SK-N-SH treated with all-trans-retinoic acid at 6 μM for 48 hours (cell line): ENCODE data around the gene CLEC4A.

ENCODE experiments used
- ATAC-seq: fragments of 200-7000 bp; cut with Tn5 transposase; 3 replicates; pipeline ENCODE4 v1.9.1; 2020; ENCODE audit warnings: mild to moderate bottlenecking, moderate library complexity
- ARNTL ChIP-seq: fragments of 450-650 bp; formaldehyde crosslinking; IDR thresholded peaks from 2 replicates; pipeline ENCODE4 v1.5.0; 2020; ENCODE audit warnings: low read depth, mild to moderate bottlenecking, moderate library complexity, borderline replicate concordance
- CSDC2 ChIP-seq: fragments of 250-450 bp; sonication (Bioruptor Pico); IDR thresholded peaks from 2 replicates; pipeline ENCODE4 v1.5.0; 2020; ENCODE audit warnings: mild to moderate bottlenecking, moderate library complexity
- ESRRG ChIP-seq: fragments of 250-450 bp; sonication (Bioruptor Pico); IDR thresholded peaks from 2 replicates; pipeline ENCODE4 v1.6.1; 2021; ENCODE audit warnings: mild to moderate bottlenecking
- GLIS3 ChIP-seq: fragments of 250-450 bp; sonication (Bioruptor Pico); IDR thresholded peaks from 2 replicates; pipeline ENCODE4 v1.5.0; 2020; ENCODE audit warnings: mild to moderate bottlenecking, moderate library complexity
- ISL1 ChIP-seq: fragments of 250-450 bp; sonication (Bioruptor Pico); IDR thresholded peaks from 2 replicates; pipeline ENCODE4 v2.1.2; 2022; ENCODE audit warnings: mild to moderate bottlenecking, moderate library complexity
- OSR1 ChIP-seq: fragments of 250-450 bp; sonication (Bioruptor Pico); IDR thresholded peaks from 2 replicates; pipeline ENCODE4 v1.8.0; 2022; ENCODE audit warnings: moderate library complexity, mild to moderate bottlenecking, inconsistent platforms
- PPARA ChIP-seq: fragments of 250-450 bp; sonication (Bioruptor Pico); IDR thresholded peaks from 2 replicates; pipeline ENCODE4 v1.5.0; 2020; ENCODE audit warnings: mild to moderate bottlenecking, borderline replicate concordance
- RARB ChIP-seq: fragments of 250-450 bp; sonication (Bioruptor Pico); IDR thresholded peaks from 2 replicates; pipeline ENCODE4 v1.8.0; 2021; ENCODE audit warnings: mild to moderate bottlenecking, moderate library complexity
- SNAI2 ChIP-seq: fragments of 250-450 bp; sonication (Bioruptor Pico); IDR thresholded peaks from 2 replicates; pipeline ENCODE4 v1.5.0; 2020; ENCODE audit warnings: mild to moderate bottlenecking, moderate library complexity
- TCF4 ChIP-seq: fragments of 250-450 bp; sonication (Bioruptor Pico); IDR thresholded peaks from 2 replicates; pipeline ENCODE4 v1.8.0; 2021; ENCODE audit warnings: mild to moderate bottlenecking, moderate library complexity, borderline replicate concordance
- TOX ChIP-seq: fragments of 250-450 bp; sonication (Bioruptor Pico); IDR thresholded peaks from 2 replicates; pipeline ENCODE4 v1.8.0; 2021; ENCODE audit warnings: mild to moderate bottlenecking, moderate library complexity, borderline replicate concordance
- ZC3H10 ChIP-seq: fragments of 250-450 bp; sonication (Bioruptor Pico); IDR thresholded peaks from 2 replicates; pipeline ENCODE4 v1.5.1; 2021; ENCODE audit warnings: mild to moderate bottlenecking, moderate library complexity
- ZFP3 ChIP-seq: fragments of 250-450 bp; sonication (Bioruptor Pico); IDR thresholded peaks from 2 replicates; pipeline ENCODE4 v1.5.0; 2020; ENCODE audit warnings: mild to moderate bottlenecking, moderate library complexity
- ZFP30 ChIP-seq: fragments of 450-650 bp; formaldehyde crosslinking; IDR thresholded peaks from 2 replicates; pipeline ENCODE4 v1.5.0; 2022; ENCODE audit warnings: mild to moderate bottlenecking, moderate library complexity
- ZNF565 ChIP-seq: fragments of 450-650 bp; formaldehyde crosslinking; conservative IDR thresholded peaks from 2 replicates; pipeline ENCODE4 v1.5.0; 2020; ENCODE audit warnings: low read depth, mild to moderate bottlenecking, moderate library complexity
- ZNF70 ChIP-seq: fragments of 450-650 bp; formaldehyde crosslinking; IDR thresholded peaks from 2 replicates; pipeline ENCODE4 v1.5.0; 2020; ENCODE audit warnings: mild to moderate bottlenecking, moderate library complexity
- TF ChIP-seq, protein P1 (sequence below): fragments of 250-450 bp; sonication (Bioruptor Pico); IDR thresholded peaks from 2 replicates; pipeline ENCODE4 v1.5.0; 2020; ENCODE audit warnings: mild to moderate bottlenecking, moderate library complexity
- TF ChIP-seq, protein P2 (sequence below): fragments of 250-450 bp; sonication (Bioruptor Pico); IDR thresholded peaks from 2 replicates; pipeline ENCODE4 v1.8.0; 2020; ENCODE audit warnings: mild to moderate bottlenecking, moderate library complexity, borderline replicate concordance
- TF ChIP-seq, protein P3 (sequence below): fragments of 250-450 bp; sonication (Bioruptor Pico); IDR thresholded peaks from 2 replicates; pipeline ENCODE4 v1.5.1; 2021; ENCODE audit warnings: mild to moderate bottlenecking, moderate library complexity
- TF ChIP-seq, protein P4 (sequence below): fragments of 250-450 bp; sonication (Bioruptor Pico); IDR thresholded peaks from 2 replicates; pipeline ENCODE4 v1.8.0; 2021; ENCODE audit warnings: low read depth, mild to moderate bottlenecking, moderate library complexity, borderline replicate concordance

CLEC4A gene

DNA sequence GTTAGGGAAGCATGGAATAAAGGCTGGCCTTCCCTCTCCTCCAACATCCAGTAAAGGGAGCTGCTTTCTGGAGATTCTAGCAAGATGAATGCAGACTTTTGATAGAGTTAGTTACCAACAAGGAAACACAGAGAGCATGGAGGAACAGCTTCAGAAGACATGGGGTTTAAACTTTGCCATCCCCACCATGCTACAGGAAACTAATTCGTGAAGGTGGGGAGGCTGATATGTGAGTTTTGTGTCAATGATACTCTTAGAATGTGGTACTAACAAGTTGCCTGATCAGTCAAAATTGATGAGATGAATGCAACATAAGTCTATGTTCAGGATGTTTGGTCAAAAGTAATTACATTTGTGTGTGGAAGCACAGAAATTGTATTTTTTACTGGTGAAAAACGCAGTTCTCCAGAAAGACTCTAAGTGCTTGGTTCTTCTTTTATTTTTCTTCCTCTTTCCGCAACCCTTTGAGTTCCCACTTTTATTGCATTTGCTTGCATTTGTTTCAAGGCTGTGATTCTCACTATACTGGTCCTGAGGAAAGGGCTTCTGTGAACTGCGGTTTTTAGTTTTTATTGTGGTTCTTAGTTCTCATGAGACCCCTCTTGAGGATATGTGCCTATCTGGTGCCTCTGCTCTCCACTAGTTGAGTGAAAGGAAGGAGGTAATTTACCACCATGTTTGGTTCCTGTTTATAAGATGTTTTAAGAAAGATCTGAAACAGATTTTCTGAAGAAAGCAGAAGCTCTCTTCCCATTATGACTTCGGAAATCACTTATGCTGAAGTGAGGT, at the start of gene CLEC4A:
CLEC4A (plus strand) TSS at position 494 of the 789 bp plus-strand sequence; CDS start at position 756, 262 bp downstream.
- TF ChIP-seq CSDC2 (CRISPR knock-in tag) (no peak), ZNF70 (CRISPR knock-in tag) (no peak), TCF4 (CRISPR knock-in tag) (no peak), GLIS3 (no peak), ZFP3 (CRISPR knock-in tag) (no peak), ZC3H10 (no peak), PPARA (no peak), ISL1 (CRISPR knock-in tag) (no peak), TOX (no peak), ARNTL (CRISPR knock-in tag) (no peak), ESRRG (CRISPR knock-in tag) (no peak)
- TF ChIP-seq, protein P1, sequence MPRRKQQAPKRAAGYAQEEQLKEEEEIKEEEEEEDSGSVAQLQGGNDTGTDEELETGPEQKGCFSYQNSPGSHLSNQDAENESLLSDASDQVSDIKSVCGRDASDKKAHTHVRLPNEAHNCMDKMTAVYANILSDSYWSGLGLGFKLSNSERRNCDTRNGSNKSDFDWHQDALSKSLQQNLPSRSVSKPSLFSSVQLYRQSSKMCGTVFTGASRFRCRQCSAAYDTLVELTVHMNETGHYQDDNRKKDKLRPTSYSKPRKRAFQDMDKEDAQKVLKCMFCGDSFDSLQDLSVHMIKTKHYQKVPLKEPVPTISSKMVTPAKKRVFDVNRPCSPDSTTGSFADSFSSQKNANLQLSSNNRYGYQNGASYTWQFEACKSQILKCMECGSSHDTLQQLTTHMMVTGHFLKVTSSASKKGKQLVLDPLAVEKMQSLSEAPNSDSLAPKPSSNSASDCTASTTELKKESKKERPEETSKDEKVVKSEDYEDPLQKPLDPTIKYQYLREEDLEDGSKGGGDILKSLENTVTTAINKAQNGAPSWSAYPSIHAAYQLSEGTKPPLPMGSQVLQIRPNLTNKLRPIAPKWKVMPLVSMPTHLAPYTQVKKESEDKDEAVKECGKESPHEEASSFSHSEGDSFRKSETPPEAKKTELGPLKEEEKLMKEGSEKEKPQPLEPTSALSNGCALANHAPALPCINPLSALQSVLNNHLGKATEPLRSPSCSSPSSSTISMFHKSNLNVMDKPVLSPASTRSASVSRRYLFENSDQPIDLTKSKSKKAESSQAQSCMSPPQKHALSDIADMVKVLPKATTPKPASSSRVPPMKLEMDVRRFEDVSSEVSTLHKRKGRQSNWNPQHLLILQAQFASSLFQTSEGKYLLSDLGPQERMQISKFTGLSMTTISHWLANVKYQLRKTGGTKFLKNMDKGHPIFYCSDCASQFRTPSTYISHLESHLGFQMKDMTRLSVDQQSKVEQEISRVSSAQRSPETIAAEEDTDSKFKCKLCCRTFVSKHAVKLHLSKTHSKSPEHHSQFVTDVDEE: no peak
- TF ChIP-seq, protein P2, sequence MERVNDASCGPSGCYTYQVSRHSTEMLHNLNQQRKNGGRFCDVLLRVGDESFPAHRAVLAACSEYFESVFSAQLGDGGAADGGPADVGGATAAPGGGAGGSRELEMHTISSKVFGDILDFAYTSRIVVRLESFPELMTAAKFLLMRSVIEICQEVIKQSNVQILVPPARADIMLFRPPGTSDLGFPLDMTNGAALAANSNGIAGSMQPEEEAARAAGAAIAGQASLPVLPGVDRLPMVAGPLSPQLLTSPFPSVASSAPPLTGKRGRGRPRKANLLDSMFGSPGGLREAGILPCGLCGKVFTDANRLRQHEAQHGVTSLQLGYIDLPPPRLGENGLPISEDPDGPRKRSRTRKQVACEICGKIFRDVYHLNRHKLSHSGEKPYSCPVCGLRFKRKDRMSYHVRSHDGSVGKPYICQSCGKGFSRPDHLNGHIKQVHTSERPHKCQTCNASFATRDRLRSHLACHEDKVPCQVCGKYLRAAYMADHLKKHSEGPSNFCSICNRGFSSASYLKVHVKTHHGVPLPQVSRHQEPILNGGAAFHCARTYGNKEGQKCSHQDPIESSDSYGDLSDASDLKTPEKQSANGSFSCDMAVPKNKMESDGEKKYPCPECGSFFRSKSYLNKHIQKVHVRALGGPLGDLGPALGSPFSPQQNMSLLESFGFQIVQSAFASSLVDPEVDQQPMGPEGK (CRISPR knock-in tag): no peak
- TF ChIP-seq, protein P3, sequence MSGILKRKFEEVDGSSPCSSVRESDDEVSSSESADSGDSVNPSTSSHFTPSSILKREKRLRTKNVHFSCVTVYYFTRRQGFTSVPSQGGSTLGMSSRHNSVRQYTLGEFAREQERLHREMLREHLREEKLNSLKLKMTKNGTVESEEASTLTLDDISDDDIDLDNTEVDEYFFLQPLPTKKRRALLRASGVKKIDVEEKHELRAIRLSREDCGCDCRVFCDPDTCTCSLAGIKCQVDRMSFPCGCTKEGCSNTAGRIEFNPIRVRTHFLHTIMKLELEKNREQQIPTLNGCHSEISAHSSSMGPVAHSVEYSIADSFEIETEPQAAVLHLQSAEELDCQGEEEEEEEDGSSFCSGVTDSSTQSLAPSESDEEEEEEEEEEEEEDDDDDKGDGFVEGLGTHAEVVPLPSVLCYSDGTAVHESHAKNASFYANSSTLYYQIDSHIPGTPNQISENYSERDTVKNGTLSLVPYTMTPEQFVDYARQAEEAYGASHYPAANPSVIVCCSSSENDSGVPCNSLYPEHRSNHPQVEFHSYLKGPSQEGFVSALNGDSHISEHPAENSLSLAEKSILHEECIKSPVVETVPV (CRISPR knock-in tag): no peak
- TF ChIP-seq, protein P4, sequence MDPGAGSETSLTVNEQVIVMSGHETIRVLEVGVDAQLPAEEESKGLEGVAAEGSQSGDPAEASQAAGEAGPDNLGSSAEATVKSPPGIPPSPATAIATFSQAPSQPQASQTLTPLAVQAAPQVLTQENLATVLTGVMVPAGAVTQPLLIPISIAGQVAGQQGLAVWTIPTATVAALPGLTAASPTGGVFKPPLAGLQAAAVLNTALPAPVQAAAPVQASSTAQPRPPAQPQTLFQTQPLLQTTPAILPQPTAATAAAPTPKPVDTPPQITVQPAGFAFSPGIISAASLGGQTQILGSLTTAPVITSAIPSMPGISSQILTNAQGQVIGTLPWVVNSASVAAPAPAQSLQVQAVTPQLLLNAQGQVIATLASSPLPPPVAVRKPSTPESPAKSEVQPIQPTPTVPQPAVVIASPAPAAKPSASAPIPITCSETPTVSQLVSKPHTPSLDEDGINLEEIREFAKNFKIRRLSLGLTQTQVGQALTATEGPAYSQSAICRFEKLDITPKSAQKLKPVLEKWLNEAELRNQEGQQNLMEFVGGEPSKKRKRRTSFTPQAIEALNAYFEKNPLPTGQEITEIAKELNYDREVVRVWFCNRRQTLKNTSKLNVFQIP: no peak
- no peak for ATAC-seq

DNA sequence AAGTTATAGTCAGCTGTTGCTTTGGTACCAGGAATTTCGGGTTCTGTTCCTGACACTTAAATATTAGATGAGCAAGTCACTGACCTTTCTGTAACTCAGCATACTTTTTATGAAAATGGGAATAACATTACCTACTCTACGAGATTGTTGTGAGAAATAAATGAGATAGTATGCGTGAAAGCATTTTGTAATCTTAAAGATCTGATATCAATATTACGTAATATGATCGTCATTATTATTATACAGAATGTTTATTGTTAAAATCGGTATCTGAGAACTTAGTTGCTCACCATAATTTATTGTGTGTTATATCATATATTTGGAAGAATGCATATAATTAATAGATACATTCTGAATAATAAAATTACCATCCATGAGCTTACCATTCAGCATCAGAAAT, 47.5 kb upstream of the CLEC4A start:
- no peak for TF ChIP-seq ZNF70 (CRISPR knock-in tag)
- TF ChIP-seq ZFP30 (CRISPR knock-in tag): no peak
- no peak for TF ChIP-seq CSDC2 (CRISPR knock-in tag)
- no peak for TF ChIP-seq SNAI2
- TF ChIP-seq, protein P1: no peak
- TF ChIP-seq ZNF565 (CRISPR knock-in tag): no peak
- no peak for TF ChIP-seq ZFP3 (CRISPR knock-in tag)
- TF ChIP-seq PPARA: no peak
- no peak for TF ChIP-seq ESRRG (CRISPR knock-in tag)
- TF ChIP-seq GLIS3: no peak
- no peak for TF ChIP-seq ARNTL (CRISPR knock-in tag)
- no peak for TF ChIP-seq TCF4 (CRISPR knock-in tag)
- TF ChIP-seq, protein P4: no peak
- no peak for TF ChIP-seq RARB (CRISPR knock-in tag)
- no peak for TF ChIP-seq ISL1 (CRISPR knock-in tag)
- TF ChIP-seq, protein P2 (CRISPR knock-in tag): no peak
- no peak for TF ChIP-seq TOX
- TF ChIP-seq ZC3H10: no peak
- TF ChIP-seq, protein P3 (CRISPR knock-in tag): no peak
- no peak for TF ChIP-seq OSR1
- TF ChIP-seq, all 23 proteins: peak for 0
- no peak for ATAC-seq
